Tongue (tissue), 2 donors: Measurements from ENCODE around the gene DNASE2B. TPM values are rescaled to one million over a fixed set of nuclear protein-coding genes. Genes with fewer than 3 reads are reported as not detected.

ENCODE experiments used
- DNase-seq: peaks from one replicate; pipeline ENCODE4 v3.0.0-alpha.2; 2015
- total RNA-seq: library from RNA; depleted of rRNA; stranded (reverse); fragments of >200 nt; gene quantifications from one replicate; pipeline ENCODE4 v1.2.3, GENCODE V29; 2014

Gene DNASE2B
- total RNA-seq, 1 donor from 2014 or later = 2.1 TPM

- no peak for DNase-seq
These were observed 54.2 kb downstream of the DNASE2B start for GRCh38 chr1:84452436-84452835.

DNA sequence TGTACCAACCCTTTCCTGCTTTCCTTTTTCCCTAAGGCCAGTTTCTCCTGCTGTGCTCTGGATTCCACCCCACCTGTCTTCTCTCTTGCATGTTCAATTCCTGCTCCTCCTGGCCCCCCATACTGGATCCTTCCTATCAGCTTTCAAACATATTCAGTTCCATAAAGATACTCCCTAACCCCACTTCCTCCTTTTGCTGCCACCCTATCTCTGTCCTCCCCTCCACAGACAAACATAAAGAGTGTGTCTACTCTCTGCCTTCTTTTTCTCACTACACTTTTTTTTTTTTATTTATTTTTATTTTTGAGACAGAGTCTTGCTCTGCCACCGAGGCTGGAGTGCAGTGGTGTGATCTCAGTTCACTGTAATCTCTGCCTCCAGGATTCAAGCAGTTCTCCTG lies 63.8 kb downstream of the DNASE2B start:
- no peak for DNase-seq

Other genes starting within 250 kb of the DNASE2B start
- 5.9 TPM for gene SAMD13, start 96.8 kb upstream of the DNASE2B start, total RNA-seq
- gene RPF1, start 80.8 kb downstream of the DNASE2B start, total RNA-seq = 27.9 TPM
- gene SPATA1, start 107.9 kb downstream of the DNASE2B start, total RNA-seq = 1.1 TPM
- 40.3 TPM for gene GNG5, start 108.1 kb downstream of the DNASE2B start, total RNA-seq
- 9.4 TPM for gene CTBS, start 176.0 kb downstream of the DNASE2B start, total RNA-seq